Measurements from ENCODE around the gene ARL2BP.
"Not testable (repeated sequence)": the region's sequence is repeated elsewhere in the genome, so short reads cannot be mapped to it uniquely, and the experiment has no call there.

Gene ARL2BP

DNA sequence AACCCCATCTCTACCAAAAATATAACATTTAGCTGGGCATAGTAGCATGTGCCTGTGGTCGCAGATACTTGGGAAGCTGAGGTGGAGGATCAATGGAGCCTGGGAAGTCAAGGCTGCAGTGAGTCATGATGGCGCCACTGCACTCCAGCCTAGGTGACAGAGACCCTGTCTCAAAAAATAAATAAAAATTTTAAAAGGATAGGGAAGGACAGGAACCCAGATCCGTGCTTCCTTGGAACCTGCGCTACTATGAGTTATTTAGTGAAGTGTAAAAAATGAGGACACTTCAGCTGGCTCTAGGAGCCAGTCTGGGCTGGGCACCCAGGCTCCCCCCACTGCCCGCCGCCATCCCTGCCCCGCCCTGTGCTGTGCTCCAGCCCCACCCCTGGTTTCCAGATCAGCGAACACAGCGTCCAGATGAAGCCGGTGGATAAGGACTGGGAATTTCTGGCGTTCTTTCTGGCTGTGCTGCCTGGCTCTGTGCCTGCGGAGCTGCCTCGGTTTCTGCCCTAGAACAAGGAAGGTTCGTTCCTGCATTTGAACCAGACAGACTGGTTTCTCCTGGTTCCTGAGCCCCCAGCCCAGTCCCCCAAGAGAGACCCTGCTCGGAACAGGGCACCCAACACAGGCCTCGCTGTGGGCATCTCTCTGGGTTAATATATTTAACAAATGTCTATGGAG, 20.9 kb downstream of the ARL2BP start:
- no peak for FAIRE-seq

DNA sequence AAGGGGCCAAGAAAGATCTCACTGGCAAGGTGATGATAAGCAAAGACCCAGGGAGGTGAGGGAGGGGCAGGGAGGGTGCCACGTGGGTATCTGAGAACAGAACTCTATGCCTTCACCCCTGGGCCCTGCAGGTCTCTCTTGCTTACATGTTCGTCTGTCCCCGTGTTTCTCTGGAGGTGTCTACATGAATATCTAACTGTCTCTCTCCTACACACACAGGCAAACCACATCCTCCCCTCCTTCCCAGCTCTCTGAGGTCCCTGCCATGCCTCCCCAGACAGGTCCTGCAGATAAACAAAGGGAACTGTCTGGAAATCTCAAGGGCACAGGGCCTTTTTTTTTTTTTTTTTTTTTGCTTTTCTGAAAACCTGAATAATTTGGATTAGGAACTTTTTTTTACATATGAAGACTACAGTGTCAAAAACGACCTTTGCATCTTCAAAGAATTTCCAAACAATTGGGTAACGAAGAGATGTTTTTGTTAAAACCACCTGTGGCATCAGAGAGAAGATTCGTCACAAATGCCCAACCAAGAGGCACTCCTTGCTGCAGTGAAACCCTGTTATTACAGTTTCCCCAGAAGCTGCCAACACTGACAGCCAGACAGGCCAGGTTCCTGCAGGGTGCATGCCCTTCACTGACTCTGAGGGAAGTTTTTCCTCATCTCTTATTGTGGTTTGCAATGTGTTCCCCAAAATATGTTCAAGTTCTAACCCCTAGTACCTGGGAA, 21.6 kb downstream of the ARL2BP start:
- FAIRE-seq = no peak

DNA sequence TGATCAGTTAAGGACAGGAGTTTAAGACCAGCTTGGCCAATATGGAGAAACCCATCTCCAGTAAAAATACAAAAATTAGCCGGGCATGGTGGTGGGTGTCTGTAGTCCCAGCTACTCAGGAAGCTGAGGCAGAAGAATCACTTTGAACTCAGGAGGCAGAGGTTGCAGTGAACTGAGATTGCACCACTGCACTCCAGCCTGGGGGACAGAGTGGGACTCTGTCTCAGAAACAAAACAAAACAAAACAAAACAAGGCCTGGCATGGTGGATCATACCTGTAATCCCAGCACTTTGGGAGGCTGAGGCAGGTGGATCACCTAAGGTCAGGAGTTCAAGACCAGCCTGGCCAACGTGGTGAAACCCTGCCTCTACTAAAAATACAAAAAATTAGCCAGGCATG, 22.3 kb downstream of the ARL2BP start:
- not testable (repeated sequence) for FAIRE-seq

DNA sequence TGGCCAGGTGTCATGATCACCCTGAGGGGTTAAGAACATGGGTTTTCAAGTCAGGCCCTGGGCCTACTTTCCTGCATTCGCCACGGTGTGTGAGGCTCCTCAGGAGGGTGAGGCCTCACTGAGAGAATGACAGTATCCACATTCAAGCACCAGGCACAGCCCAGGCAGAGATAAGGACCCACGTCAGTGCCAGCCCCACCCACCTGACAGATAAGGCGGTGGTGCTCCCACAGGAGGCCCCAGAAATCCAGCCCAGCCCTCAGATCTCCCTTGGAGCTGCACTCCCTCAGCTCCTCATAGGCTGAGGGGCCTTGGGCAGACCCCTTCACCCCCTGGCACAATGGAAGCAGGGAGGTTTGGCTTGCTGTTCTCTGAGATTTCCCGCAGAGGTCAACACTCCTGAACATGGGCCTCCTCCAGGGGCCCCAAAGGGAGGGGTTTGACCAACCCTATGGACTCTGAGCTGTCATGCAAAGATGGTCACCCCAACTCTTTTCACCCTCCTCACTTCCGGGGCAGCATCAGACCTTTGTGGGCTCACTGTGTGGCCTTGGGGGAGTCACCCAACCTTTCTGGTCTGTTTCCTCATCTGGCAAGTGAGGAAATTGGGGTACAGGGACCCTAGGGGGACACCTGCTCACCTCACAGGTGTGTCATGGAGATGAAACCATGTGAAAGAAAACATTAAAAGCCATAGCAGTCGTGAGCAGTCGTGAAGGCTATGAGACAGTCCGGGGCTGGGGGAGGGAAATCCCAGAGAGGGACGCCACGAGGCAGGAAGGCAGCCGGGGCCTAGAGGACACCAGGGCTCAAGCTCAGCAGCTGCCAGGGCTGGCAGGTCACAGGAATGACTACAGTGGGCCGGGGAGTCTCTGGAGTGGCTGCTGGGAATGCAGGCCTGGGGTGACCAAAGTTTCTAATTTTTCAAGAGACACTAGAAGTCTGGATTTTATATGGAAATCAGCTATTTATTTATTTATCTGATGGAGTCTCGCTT, 24.0 kb downstream of the ARL2BP start:
- FAIRE-seq = no peak

DNA sequence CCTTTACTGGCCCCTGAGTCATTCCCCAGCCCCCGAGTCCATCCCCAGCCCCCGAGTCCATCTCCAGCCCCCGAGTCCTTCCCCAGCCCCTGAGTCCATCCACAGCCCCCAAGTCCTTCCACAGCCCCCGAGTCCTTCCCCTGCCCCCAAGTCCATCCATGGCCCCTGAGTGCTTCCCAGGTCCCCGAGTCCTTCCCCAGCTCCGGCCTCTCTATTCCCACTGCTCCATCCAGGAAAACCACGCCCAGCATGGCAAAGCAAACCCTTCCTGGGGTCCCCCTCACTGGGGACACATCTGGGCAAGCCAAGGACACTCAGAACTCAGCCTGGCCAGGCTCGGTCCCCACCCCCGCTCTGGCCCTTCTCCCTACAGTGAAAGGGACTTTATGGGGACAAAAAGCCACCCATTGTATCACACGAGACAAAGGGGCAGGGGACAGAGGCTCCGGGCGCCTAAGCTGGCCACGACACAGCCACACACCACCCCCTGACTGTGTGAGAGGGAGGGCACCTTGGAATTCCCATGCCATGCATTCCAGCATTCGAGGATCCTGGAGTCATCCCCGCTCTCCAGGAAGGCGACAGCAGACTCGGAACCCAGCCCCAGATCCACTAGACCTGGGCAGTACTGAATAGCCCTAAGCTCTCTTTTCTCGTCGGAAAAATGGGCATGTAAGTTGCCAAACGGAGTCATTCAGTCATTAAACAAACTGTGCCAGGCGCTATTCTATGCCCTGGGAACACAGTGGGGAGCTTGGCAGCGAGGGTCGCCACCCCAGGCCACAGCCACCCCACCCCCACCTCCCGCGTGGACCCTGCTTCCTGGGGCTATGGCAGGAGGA, 25.4 kb downstream of the ARL2BP start:
- FAIRE-seq = no peak

DNA sequence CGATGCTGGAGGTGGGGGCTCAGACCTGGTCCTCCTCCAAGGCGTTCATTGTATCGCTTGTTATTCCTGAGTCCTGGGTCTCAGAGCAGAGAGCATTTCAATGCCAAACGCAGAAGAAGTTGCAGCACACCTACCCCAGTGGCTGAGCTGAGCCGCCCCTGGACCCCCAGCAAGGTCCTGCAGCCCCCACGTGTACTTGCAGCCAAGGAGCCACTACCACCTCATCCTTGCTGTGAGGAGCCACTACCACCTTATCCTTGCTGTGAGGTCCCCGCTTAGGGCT, 25.9 kb downstream of the ARL2BP start:
- FAIRE-seq = no peak

DNA sequence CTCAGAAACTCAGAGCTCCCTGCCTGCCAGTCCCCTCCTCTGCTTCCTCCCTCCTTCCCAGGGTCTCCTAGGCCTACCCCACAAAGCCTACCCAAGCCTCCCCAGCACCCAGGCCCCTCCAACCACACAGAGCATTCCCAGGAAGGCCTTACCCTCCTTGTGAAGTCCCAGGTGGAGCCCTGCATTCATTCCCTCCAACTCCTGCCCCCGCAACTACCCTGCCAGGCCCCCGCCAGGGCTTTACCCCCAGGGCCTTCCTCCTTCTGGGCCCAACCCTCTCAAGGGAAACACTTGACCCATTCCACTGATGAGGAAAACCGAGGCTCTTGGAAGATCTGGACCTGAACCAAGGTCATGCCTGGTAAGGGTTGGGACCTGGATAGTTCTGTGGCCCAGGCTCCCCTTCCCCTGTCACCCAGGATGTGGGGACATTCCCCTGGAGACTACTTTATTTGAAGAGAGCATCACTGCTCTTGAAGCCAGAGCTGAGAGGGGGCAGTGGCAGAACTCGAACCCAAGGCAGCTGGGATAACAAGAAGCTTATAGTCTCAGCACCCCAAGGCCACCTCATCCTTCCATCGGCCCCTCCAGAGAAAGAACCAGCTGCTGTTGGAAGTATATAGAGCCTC, 26.9 kb downstream of the ARL2BP start:
- FAIRE-seq = no peak

DNA sequence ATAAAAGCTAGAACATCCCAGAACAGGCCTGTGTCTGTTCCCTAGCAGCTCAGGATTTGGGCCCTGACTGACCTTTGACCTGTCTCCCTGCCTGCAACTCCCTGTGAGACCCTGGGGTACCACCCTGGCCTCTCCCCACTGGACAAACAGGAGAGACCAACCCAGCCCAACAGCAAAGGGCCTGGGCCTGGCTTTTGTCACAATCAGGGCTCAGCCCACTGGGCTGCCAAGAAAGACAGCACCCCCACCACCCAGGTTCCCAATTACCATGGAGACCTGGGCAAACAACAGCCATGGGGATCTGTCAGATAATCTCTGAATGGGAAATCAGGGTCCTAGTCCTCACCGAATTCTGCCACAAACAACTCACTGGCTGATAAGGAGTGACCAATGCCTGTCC, 28.3 kb downstream of the ARL2BP start:
- no peak for FAIRE-seq

DNA sequence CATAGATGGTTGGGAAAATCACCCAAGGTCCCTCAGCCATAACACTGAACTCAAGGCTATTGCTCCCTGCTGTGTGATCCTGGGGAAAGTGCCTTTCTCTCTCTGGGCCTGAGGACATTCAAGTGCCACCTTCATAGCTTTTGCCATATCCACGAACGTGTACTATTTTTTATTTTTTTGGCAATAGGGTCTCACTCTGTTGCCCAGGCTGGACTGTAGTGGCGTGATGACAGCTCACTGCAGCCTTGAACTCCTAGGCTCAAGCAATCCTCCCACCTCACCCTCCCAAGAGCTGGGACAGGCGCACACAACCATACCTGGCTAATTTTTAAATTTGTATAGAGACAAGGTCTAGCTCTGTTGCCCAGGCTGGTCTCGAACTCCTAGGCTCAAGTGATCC, 28.8 kb downstream of the ARL2BP start:
- no peak for FAIRE-seq

DNA sequence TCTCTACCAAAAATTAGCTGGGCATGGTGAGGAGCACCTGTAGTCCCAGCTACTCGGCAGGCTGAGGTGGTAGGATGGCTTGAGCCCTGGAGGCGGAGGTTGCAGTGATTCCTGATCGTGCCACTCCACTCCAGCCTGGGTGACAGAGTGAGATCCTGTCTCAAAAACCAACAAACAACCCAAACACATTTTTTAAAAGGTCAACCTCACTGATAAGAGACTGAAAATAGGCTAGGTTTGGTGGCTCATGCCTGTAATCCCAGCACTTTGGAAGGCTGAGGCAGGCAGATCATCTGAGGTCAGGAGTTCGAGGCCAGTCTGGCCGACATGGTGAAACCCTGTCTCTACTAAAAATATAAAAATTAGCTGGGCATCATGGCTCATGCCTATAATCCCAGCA, 30.9 kb downstream of the ARL2BP start:
- FAIRE-seq = not testable (repeated sequence)

DNA sequence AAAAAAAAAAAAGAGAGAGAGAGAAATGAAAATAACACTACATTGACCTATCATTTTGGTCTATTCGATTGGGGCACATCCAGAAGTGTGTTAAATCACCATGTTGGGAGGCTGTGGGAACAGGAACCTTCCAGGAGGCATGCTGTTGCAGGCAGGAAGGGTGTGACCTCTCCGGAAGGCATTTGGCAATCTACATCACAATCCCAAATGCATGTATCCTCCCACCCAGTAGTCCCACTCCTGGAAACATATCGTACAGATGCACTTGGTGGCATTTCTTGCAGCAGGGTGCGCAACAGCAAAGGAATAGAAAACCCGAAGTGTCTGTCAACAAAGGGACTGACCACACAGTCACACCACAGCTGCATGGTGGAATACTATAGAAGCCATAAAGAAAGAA, 31.5 kb downstream of the ARL2BP start:
- FAIRE-seq = no peak

DNA sequence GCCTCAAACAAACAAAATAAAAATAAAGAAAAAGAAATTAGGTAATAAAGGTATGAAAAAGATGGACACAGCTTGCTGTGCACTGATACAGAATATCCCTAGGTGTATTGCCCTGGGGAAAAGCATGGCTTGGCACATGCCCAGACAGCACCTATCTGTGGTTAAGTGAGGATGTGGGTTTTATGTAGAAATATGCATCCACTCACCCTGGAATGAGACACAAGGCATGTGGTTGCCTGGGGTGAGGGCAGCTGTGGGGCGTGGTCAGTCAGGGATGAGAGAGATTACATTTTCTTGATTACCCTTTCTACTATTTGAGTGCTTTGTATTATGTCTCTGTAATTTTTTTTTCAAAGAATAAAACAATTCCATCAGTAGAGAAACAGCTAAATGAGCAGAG, 32.5 kb downstream of the ARL2BP start:
- no peak for FAIRE-seq

DNA sequence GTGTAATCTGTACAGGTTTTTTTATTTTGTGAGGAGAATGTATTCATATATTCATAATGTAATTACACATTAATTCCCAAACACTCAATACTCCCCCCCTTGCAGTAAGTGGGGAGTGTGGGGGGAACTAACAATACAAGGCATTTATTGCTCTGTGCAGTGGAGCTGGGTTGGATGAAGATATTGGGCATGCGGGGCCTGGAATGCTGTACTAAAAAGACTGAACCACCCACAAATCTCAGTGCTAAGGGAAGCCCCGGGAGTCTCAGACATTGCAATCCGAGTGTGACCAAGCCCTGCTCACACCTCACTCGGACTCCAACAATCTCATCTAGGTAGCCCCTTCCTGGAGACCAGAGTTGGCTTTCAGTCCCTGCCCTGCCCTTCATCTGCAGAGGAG, 33.4 kb downstream of the ARL2BP start:
- FAIRE-seq = no peak

DNA sequence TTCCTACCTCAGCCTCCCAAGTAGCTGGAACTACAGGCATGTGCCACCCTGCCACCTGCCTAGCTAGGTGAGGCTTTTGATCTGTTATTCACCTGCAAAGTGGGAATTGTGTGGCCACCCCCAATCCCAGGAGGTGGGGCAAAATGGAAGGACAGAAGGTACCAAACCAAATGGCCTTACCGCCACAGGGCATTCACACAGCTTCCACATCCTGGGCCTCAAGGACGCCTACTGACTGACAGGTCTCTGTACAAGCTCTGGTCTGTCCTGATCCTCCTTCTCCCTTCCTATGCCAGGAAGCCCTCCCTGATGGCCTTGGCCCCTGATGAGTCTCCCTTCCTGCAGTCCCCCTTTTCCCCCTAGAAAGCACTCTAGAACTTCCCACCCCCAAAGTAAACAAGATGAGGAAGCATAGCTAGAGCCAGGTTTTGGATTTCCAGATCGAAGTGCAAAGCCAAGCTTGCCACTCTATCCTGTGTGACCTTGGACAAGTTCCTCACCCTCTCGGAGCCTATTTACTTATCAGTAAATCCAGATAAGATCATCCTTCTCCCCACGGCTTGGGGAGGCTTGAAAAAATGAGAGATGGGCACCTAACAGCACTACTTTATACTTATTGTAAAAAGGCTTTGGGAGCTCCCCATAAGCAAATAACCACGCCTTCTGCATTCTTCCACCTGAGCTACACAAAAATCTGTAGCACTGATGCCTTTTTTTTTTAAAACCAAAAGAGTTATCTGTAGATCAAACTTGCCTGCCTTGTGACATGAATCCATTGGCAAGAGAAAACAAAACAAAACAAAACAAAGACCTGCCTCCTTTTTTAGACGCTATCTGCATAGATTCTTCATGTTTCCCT, 35.0 kb downstream of the ARL2BP start:
- no peak for FAIRE-seq

DNA sequence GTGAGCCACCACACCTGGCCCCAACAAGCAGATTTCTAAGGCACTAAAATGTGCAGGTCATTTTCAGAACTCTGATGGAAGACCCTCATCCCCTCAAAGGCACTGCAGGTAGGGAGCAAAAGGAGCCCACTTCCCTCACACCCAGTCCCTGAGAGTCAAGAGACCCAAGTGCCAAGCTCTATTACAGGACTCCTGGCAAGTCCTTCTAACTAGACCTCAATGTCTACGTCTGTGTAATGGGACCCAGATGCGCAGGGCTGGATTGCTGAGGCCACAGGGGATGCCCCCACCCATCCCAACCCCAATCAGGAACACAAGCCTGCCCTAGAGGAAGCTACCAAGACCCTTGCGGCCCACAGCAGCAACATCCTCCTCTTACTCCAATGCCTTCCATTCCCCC, 36.7 kb downstream of the ARL2BP start:
- FAIRE-seq = no peak

DNA sequence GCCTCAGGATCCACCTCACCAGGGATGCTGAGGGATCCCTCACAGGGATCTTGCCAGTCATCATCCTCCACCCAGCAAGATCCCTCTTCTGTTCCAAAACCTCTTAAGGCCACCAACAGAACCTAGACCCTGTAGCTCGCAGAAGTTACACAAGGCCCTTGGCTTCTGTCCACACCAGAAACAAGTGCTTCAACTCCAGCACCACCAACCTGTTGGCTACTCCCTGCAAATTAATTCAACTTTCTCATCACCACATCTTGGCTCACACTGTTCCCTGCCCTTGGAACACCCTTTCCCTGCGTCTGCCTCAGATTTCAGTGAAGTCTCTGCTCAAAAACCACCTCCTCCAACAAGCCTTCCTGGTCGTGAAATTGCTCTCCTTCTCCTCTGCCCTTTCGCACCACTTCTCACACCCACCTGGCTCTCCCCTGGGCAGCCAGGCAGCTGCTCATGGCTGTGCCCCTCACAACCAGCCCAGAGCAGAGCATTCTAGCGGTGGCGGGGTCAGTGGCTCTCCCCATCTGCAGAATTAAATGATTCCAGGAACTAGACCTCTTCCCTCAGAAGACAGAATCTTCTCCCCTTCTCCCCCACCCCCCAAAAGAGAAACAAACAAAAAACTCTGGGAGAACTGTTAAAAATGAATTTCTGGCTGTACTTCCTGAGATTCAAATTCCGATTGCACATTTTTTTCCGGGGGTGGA, 37.6 kb downstream of the ARL2BP start:
- no peak for FAIRE-seq

DNA sequence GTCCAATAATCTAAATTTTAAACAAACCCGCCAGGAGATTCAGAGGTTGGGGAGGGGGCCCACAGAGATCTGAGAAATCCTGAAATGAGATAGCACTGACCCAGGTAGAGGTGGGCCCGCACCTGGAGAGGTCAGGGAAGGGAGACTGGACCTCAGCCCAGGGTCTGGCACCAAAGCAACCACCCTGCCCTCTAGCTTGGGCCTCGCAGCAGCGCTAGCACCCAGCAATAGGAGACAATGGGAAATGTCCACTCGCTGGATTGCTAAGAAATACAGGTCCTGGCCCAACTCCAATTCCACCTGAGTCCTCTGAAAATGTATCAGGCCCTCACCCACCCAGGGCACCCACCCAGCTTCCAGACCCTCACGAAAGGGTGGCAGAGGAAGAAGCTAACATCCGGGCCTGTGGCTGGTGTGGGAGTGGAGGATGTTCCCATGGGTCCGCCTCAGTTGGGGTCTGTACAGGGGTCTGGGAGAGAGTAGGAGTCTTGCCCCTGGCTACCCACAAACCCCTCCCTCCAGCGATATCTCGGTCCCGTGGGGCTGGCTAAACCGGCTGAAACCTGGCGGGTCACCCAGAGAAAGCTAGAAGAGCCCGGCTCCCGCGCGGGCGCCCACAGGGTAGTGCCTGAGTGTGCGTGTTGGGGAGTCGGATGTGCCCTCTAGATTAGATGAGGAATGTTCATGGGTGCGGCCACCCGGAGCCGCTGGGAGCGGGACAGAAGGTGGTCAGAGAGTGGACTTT, 38.3 kb downstream of the ARL2BP start:
- FAIRE-seq = no peak

DNA sequence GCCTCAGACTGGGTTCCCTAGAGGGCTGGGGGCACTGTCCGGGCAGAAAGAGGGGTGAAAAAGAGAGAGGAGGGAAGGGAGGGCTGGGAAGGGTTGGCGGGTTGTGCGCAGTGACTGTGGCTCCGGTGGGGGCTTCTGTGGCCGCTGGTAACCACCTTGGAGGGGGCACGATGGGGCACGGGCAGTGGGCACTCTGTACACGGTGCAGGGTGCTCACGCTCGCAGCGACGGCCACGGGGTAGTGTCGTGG, 38.8 kb downstream of the ARL2BP start:
- FAIRE-seq = no peak

DNA sequence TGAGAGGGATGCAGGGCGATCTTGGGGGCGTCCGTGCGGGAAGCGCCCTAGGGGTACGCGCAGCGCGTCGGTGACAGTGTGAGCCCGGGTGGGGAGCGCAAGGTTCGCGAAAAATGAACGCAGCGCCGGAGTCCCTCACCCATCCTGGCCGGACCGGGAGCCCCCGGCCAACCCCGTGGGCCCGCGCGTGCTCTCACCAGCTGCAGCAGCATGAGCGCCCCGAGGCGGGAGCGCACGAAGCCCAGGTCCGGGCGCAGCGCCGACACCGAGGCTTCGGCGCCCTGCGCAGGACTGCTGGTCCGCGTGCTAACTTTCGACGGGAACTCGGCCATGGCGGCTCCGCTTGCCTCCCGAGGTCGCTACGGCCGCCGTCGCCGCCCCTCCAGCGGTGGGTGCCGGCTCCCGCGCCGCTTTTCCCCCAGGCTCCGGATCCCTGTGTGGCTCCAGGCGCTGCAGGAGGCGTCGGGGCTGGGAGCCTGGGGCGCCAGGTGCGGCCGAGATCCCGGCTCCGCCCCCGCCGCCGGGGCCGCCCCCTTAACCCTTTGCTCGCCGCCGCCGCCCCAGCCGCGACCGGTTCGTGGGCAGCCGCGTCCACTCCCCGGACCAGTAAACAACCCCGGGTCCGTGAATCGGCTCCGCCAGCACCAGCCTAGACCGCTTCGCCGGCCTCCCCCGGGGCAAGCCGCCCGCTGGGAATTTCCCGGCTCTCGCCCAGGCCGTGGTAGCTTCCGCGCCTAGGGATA, 39.3 kb downstream of the ARL2BP start, which contains the start of gene PLLP:
Gene PLLP, minus strand, starts transcription at position 464 of the 743 bp plus-strand sequence. Its CDS starts 132 bp downstream, at position 332.
- FAIRE-seq = no peak
